MCF 10A (cell line): ENCODE results near the gene CTRB2. TPM values are rescaled to one million over a fixed set of nuclear protein-coding genes. Genes with fewer than 3 reads are reported as not detected.
"Not testable (repeated sequence)": the region's sequence is repeated elsewhere in the genome, so short reads cannot be mapped to it uniquely, and the experiment has no call there.

Source experiments
- BruUV-seq: library from RNA; stranded (reverse); fragments of 400-500 nt; replicated peaks from 2 replicates; lab custom pipeline; 2021; lab: Mats Ljungman, UMichigan
- CTCF ChIA-PET: fragments of 300-600 bp; sonication (Branson Sonifier 250); formaldehyde crosslinking; extraction: SDS; loops from one replicate; lab custom pipeline; 2021; ENCODE audit warnings: antibody characterized with exemption, inconsistent platforms; lab: Yijun Ruan, JAX
- POLR2A ChIA-PET: fragments of 300-600, 350-650 bp; sonication (Branson Sonifier 250); formaldehyde crosslinking; extraction: SDS; loops from one replicate; lab custom pipeline; 2020; ENCODE audit warnings: antibody characterized with exemption, inconsistent platforms; lab: Yijun Ruan, JAX
- DNase-seq: peaks from one replicate; pipeline ENCODE4 v3.0.0-alpha.2; 2018; ENCODE audit not compliant: unreplicated experiment
- H3K27ac Mint-ChIP-seq: one replicate; pipeline ENCODE4 v1.8.0; 2022; ENCODE audit warnings: mild to moderate bottlenecking, low read depth, mixed read lengths; ENCODE audit not compliant: unreplicated experiment
- H3K27me3 Mint-ChIP-seq: one replicate; pipeline ENCODE4 v1.8.0; 2022; ENCODE audit warnings: mixed read lengths; ENCODE audit not compliant: insufficient read depth, unreplicated experiment
- H3K36me3 Mint-ChIP-seq: one replicate; pipeline ENCODE4 v1.8.0; 2022; ENCODE audit warnings: mild to moderate bottlenecking, moderate library complexity, mixed read lengths; ENCODE audit not compliant: insufficient read depth, unreplicated experiment
- H3K4me1 Mint-ChIP-seq: one replicate; pipeline ENCODE4 v1.8.0; 2022; ENCODE audit warnings: mixed read lengths; ENCODE audit not compliant: insufficient read depth, unreplicated experiment
- H3K4me3 Mint-ChIP-seq: one replicate; pipeline ENCODE4 v1.8.0; 2022; ENCODE audit warnings: mild to moderate bottlenecking, moderate library complexity, mixed read lengths; ENCODE audit not compliant: unreplicated experiment
- H3K9me3 Mint-ChIP-seq: one replicate; pipeline ENCODE4 v1.8.0; 2022; ENCODE audit warnings: mixed read lengths; ENCODE audit not compliant: unreplicated experiment
- CTCF ChIP-seq: fragments of 200-600 bp; IDR thresholded peaks from one replicate; pipeline ENCODE4 v1.8.0; 2022; ENCODE audit warnings: antibody characterized with exemption, mild to moderate bottlenecking; ENCODE audit not compliant: unreplicated experiment
- intact Hi-C: fragments of 100-400 bp; cut with micrococcal nuclease; formaldehyde crosslinking; loops from 2 replicates; pipeline ENCODE4 v1.14.1; 2022
- total RNA-seq: library from RNA; stranded (reverse); gene quantifications from 2 replicates; pipeline ENCODE4 v1.2.3, GENCODE V29; 2022

Gene CTRB2
- total RNA-seq, 1 experiment from 2014 or later: not detected

GRCh38 chr16:75243667-75244224 lies 36.8 kb upstream of the CTRB2 start:
- Mint-ChIP-seq H3K4me1 (peaks cover 41% of the 10 kb centered on the region), H3K27me3 (no peaks in the 10 kb centered on the region), H3K36me3 (peaks cover 35% of the 10 kb centered on the region), H3K4me3 (peak overlapping the region; percentile 22), H3K27ac (peak overlapping the region; percentile 96), H3K9me3 (no peaks in the 10 kb centered on the region)
- TF ChIP-seq CTCF: no peak
- CTCF ChIA-PET: interaction anchor here (0.6 to 3.8 kb wide), 4 partner anchors 9 to 253 kb away, joined by 3 to 22 read pairs (median 3); no protein-coding TSS in a partner anchor
- no TSS peak for BruUV-seq
- POLR2A ChIA-PET: interaction anchor here (0.6 to 0.8 kb wide), 3 partner anchors 17 to 114 kb away, joined by 3 to 4 read pairs (median 3); no protein-coding TSS in a partner anchor
- intact Hi-C loops: loop anchor here (2.0 kb wide), 1 partner anchor 141 kb away; no protein-coding TSS in a partner anchor
- DNase-seq: no peak

- H3K27me3 Mint-ChIP-seq, DNase-seq, H3K4me3 Mint-ChIP-seq, H3K9me3 Mint-ChIP-seq, H3K27ac Mint-ChIP-seq, intact Hi-C loops: not testable (repeated sequence)
- TSS peak; percentile 16 for BruUV-seq
- ChIA-PET POLR2A (interaction anchor here (0.6 kb wide), 2 partner anchors 16 to 29 kb away, joined by 3 to 4 read pairs; no protein-coding TSS in a partner anchor), CTCF (interaction anchor here (0.8 to 3.8 kb wide), 2 partner anchors 8 to 10 kb away, joined by 5 to 22 read pairs; no protein-coding TSS in a partner anchor)
- Mint-ChIP-seq H3K4me1 (peaks cover 41% of the 10 kb centered on the region), H3K36me3 (peaks cover 30% of the 10 kb centered on the region)
Measured at GRCh38 chr16:75242436-75243078, 35.6 kb upstream of the CTRB2 start.

GRCh38 chr16:75241955-75242354 lies 35.0 kb upstream of the CTRB2 start:
- intact Hi-C loops: no loop called here
- Mint-ChIP-seq H3K36me3 (peaks cover 30% of the 10 kb centered on the region), H3K27ac (no peak overlapping the region), H3K4me3 (no peak overlapping the region), H3K27me3 (no peaks in the 10 kb centered on the region), H3K9me3 (no peaks in the 10 kb centered on the region), H3K4me1 (peaks cover 37% of the 10 kb centered on the region)
- POLR2A ChIA-PET: no interaction called here
- DNase-seq: no peak
- BruUV-seq: no TSS peak
- no peak for TF ChIP-seq CTCF
- CTCF ChIA-PET: no interaction called here

- peaks cover 32% of the 10 kb centered on the region for H3K4me1 Mint-ChIP-seq
- CTCF ChIA-PET: no interaction called here
Measured at GRCh38 chr16:75241412-75241811, 34.5 kb upstream of the CTRB2 start.

GRCh38 chr16:75240633-75241032 lies 33.7 kb upstream of the CTRB2 start:
- H3K27ac Mint-ChIP-seq, BruUV-seq, H3K4me3 Mint-ChIP-seq, CTCF ChIA-PET, DNase-seq, intact Hi-C loops, H3K27me3 Mint-ChIP-seq, H3K9me3 Mint-ChIP-seq: not testable (repeated sequence)
- POLR2A ChIA-PET: interaction anchor here (1.0 kb wide), 1 partner anchor 9 kb away, joined by 4 read pairs; no protein-coding TSS in a partner anchor
- peaks cover 24% of the 10 kb centered on the region for H3K4me1 Mint-ChIP-seq
- peaks cover 30% of the 10 kb centered on the region for H3K36me3 Mint-ChIP-seq

More at GRCh38 chr16:75241412-75241811, 34.5 kb upstream of the CTRB2 start:
- H3K36me3 Mint-ChIP-seq: peaks cover 30% of the 10 kb centered on the region
- TF ChIP-seq CTCF: no peak
- no peaks in the 10 kb centered on the region for H3K27me3 Mint-ChIP-seq
- BruUV-seq: no TSS peak
- no peak for DNase-seq
- H3K9me3 Mint-ChIP-seq: no peaks in the 10 kb centered on the region
- POLR2A ChIA-PET: no interaction called here
- no peak overlapping the region for H3K27ac Mint-ChIP-seq
- intact Hi-C loops: no loop called here
- H3K4me3 Mint-ChIP-seq: no peak overlapping the region
